CD8-positive, alpha-beta memory T cell (primary cell): ENCODE data around the gene TSC22D2. TPM values are rescaled to one million over a fixed set of nuclear protein-coding genes. Genes with fewer than 3 reads are reported as not detected.

ENCODE experiments used
- CTCF ChIA-PET: fragments of 350-600 bp; sonication (Branson Sonifier 250); formaldehyde crosslinking; loops from one replicate; lab custom pipeline; 2021; ENCODE audit warnings: antibody characterized with exemption; lab: Charles Lee
- POLR2A ChIA-PET: fragments of 350-600 bp; sonication (Branson Sonifier 250); formaldehyde crosslinking; loops from one replicate; lab custom pipeline; 2021; ENCODE audit warnings: antibody characterized with exemption; lab: Charles Lee
- DNase-seq, 5 donors: peaks; one replicate each; pipeline versions ENCODE4 v3.0.0 to v3.0.0-alpha.2; 2020 to 2022; ENCODE audit warnings: mixed read lengths in 1 of 5
- H3K27ac ChIP-seq: one replicate; pipeline ENCODE4 v1.7.0; 2013; ENCODE audit warnings: low read depth, mild to moderate bottlenecking, low read length, moderate library complexity
- H3K27me3 ChIP-seq: 2 replicates; pipeline ENCODE4 v1.7.0; 2013; ENCODE audit warnings: low read length, mild to moderate bottlenecking; ENCODE audit not compliant: insufficient read depth, poor library complexity, severe bottlenecking
- H3K36me3 ChIP-seq: 2 replicates; pipeline ENCODE4 v1.7.0; 2013; ENCODE audit warnings: mild to moderate bottlenecking, low read length, moderate library complexity; ENCODE audit not compliant: insufficient read depth
- H3K4me1 ChIP-seq: 2 replicates; pipeline ENCODE4 v1.7.0; 2013; ENCODE audit warnings: mild to moderate bottlenecking, low read length, moderate library complexity; ENCODE audit not compliant: insufficient read depth
- H3K4me3 ChIP-seq: 2 replicates; pipeline ENCODE4 v1.7.0; 2013; ENCODE audit warnings: mild to moderate bottlenecking, low read length
- H3K9me3 ChIP-seq: 2 replicates; pipeline ENCODE4 v1.7.0; 2013; ENCODE audit warnings: mild to moderate bottlenecking, low read length
- H3K27ac Mint-ChIP-seq, 8 donors: one replicate each; pipeline ENCODE4 v1.8.0; 2020 to 2021; ENCODE audit warnings: mixed read lengths in 8 of 8, mild to moderate bottlenecking in 6 of 8, inconsistent platforms in 3 of 8, moderate library complexity in 3 of 8
- H3K27me3 Mint-ChIP-seq, 2 donors: one replicate each; pipeline ENCODE4 v1.8.0; 2020 to 2021; ENCODE audit warnings: mixed read lengths in 2 of 2, mild to moderate bottlenecking in 1 of 2, moderate library complexity in 1 of 2
- H3K36me3 Mint-ChIP-seq, 3 donors: one replicate each; pipeline ENCODE4 v1.8.0; 2020 to 2021; ENCODE audit warnings: mixed read lengths in 3 of 3, inconsistent platforms in 1 of 3, mild to moderate bottlenecking in 1 of 3
- H3K4me1 Mint-ChIP-seq, 3 donors: one replicate each; pipeline ENCODE4 v1.8.0; 2020 to 2021; ENCODE audit warnings: mixed read lengths in 3 of 3, inconsistent platforms in 1 of 3, mild to moderate bottlenecking in 1 of 3
- H3K4me3 Mint-ChIP-seq, 7 donors: one replicate each; pipeline ENCODE4 v1.8.0; 2020 to 2021; ENCODE audit warnings: mixed read lengths in 7 of 7, mild to moderate bottlenecking in 6 of 7, moderate library complexity in 4 of 7, inconsistent platforms in 2 of 7
- H3K9me3 Mint-ChIP-seq, 5 donors: one replicate each; pipeline ENCODE4 v1.8.0; 2020 to 2022; ENCODE audit warnings: mixed read lengths in 5 of 5, mild to moderate bottlenecking in 3 of 5, moderate library complexity in 2 of 5, inconsistent platforms in 1 of 5
- polyA plus RNA-seq: library from polyadenylated mRNA; unstranded; fragments of 300-500 nt; fragmentation: Illumina TruSeq; gene quantifications from one replicate; pipeline ENCODE4 v1.2.3, GENCODE V29; 2021
- total RNA-seq, 2 experiments: library from RNA; stranded (reverse); gene quantifications; one replicate each; pipeline ENCODE4 v1.2.3, GENCODE V29; 2021

Gene TSC22D2
- total and polyA plus RNA-seq, 3 experiments from 2014 or later: 11.9 to 22.3 (median 20.9) TPM

- Mint-ChIP-seq H3K27ac (peak overlapping the region in 1 of 8 donors; percentile 48), H3K4me1 (peaks cover 0 to 13% (median 12%) of the 10 kb centered on the region in 3 donors), H3K4me3 (no peak overlapping the region), H3K27me3 (no peaks in the 10 kb centered on the region), H3K36me3 (no peaks in the 10 kb centered on the region), H3K9me3 (no peaks in the 10 kb centered on the region)
- Histone ChIP-seq H3K27ac (no peak overlapping the region), H3K4me3 (no peak overlapping the region), H3K36me3 (no peaks in the 10 kb centered on the region), H3K9me3 (no peaks in the 10 kb centered on the region), H3K27me3 (no peaks in the 10 kb centered on the region), H3K4me1 (peaks cover 5% of the 10 kb centered on the region)
- no peak for DNase-seq
- ChIA-PET POLR2A (no interaction called here), CTCF (no interaction called here)
These were observed 37.9 kb upstream of the TSC22D2 start for GRCh38 chr3:150370122-150370602.

GRCh38 chr3:150370999-150371398 lies 37.1 kb upstream of the TSC22D2 start:
- H3K27ac Mint-ChIP-seq: no peak overlapping the region
- H3K27ac ChIP-seq: no peak overlapping the region
- no peak overlapping the region for H3K4me3 Mint-ChIP-seq
- CTCF ChIA-PET: no interaction called here
- no peak overlapping the region for H3K4me3 ChIP-seq
- no peaks in the 10 kb centered on the region for H3K9me3 Mint-ChIP-seq
- peaks cover 0 to 13% (median 12%) of the 10 kb centered on the region in 3 donors for H3K4me1 Mint-ChIP-seq
- H3K4me1 ChIP-seq: peaks cover 5% of the 10 kb centered on the region
- DNase-seq: no peak
- no peaks in the 10 kb centered on the region for H3K36me3 ChIP-seq
- POLR2A ChIA-PET: no interaction called here
- no peaks in the 10 kb centered on the region for H3K36me3 Mint-ChIP-seq
- H3K27me3 ChIP-seq: no peaks in the 10 kb centered on the region
- H3K9me3 ChIP-seq: no peaks in the 10 kb centered on the region
- H3K27me3 Mint-ChIP-seq: no peaks in the 10 kb centered on the region

- Mint-ChIP-seq H3K4me3 (no peak overlapping the region), H3K4me1 (peaks cover 0 to 13% (median 12%) of the 10 kb centered on the region in 3 donors), H3K36me3 (no peaks in the 10 kb centered on the region), H3K27me3 (no peaks in the 10 kb centered on the region), H3K27ac (no peak overlapping the region), H3K9me3 (no peaks in the 10 kb centered on the region)
- no peak overlapping the region for H3K27ac ChIP-seq
- peaks cover 5% of the 10 kb centered on the region for H3K4me1 ChIP-seq
- POLR2A ChIA-PET: no interaction called here
- H3K27me3 ChIP-seq: no peaks in the 10 kb centered on the region
- no peak overlapping the region for H3K4me3 ChIP-seq
- no peak for DNase-seq
- CTCF ChIA-PET: no interaction called here
- no peaks in the 10 kb centered on the region for H3K9me3 ChIP-seq
- H3K36me3 ChIP-seq: no peaks in the 10 kb centered on the region
These were observed 36.3 kb upstream of the TSC22D2 start for GRCh38 chr3:150371741-150372254.

- no peaks in the 10 kb centered on the region for H3K27me3 ChIP-seq
- no peaks in the 10 kb centered on the region for H3K9me3 Mint-ChIP-seq
- H3K27ac Mint-ChIP-seq: no peak overlapping the region
- H3K27ac ChIP-seq: no peak overlapping the region
- H3K9me3 ChIP-seq: no peaks in the 10 kb centered on the region
- H3K4me3 Mint-ChIP-seq: no peak overlapping the region
- H3K4me1 ChIP-seq: peaks cover 5% of the 10 kb centered on the region
- DNase-seq: no peak
- POLR2A ChIA-PET: no interaction called here
- H3K36me3 ChIP-seq: no peaks in the 10 kb centered on the region
- H3K4me1 Mint-ChIP-seq: peaks cover 0 to 13% (median 12%) of the 10 kb centered on the region in 3 donors
- CTCF ChIA-PET: no interaction called here
- no peaks in the 10 kb centered on the region for H3K27me3 Mint-ChIP-seq
- H3K36me3 Mint-ChIP-seq: no peaks in the 10 kb centered on the region
- no peak overlapping the region for H3K4me3 ChIP-seq
These were observed 35.8 kb upstream of the TSC22D2 start for GRCh38 chr3:150372320-150372719.

- Mint-ChIP-seq H3K36me3 (no peaks in the 10 kb centered on the region), H3K9me3 (no peaks in the 10 kb centered on the region), H3K4me1 (peaks cover 0 to 13% (median 12%) of the 10 kb centered on the region in 3 donors), H3K27ac (no peak overlapping the region), H3K4me3 (peak overlapping the region in 1 of 7 donors; percentile 72), H3K27me3 (no peaks in the 10 kb centered on the region)
- no peaks in the 10 kb centered on the region for H3K36me3 ChIP-seq
- CTCF ChIA-PET: interaction anchor here (0.9 kb wide), 1 partner anchor 11 kb away, joined by 3 read pairs; no protein-coding TSS in a partner anchor
- no peak for DNase-seq
- H3K4me3 ChIP-seq: no peak overlapping the region
- H3K27ac ChIP-seq: no peak overlapping the region
- H3K9me3 ChIP-seq: no peaks in the 10 kb centered on the region
- POLR2A ChIA-PET: no interaction called here
- H3K4me1 ChIP-seq: peaks cover 5% of the 10 kb centered on the region
- no peaks in the 10 kb centered on the region for H3K27me3 ChIP-seq
These were observed 35.4 kb upstream of the TSC22D2 start for GRCh38 chr3:150372722-150373121.

- Mint-ChIP-seq H3K9me3 (no peaks in the 10 kb centered on the region), H3K4me3 (peak overlapping the region; percentile 6 to 75 (median 37)), H3K4me1 (peaks cover 0 to 13% (median 12%) of the 10 kb centered on the region in 3 donors), H3K36me3 (no peaks in the 10 kb centered on the region), H3K27ac (peak overlapping the region in 2 of 8 donors; percentile 23 to 70), H3K27me3 (no peaks in the 10 kb centered on the region)
- DNase-seq: no peak
- H3K9me3 ChIP-seq: no peaks in the 10 kb centered on the region
- ChIA-PET POLR2A (no interaction called here), CTCF (interaction anchor here (0.9 kb wide), 1 partner anchor 10 kb away, joined by 3 read pairs; no protein-coding TSS in a partner anchor)
- H3K27ac ChIP-seq: no peak overlapping the region
- H3K4me1 ChIP-seq: peaks cover 5% of the 10 kb centered on the region
- peak overlapping the region; percentile 6 for H3K4me3 ChIP-seq
- no peaks in the 10 kb centered on the region for H3K36me3 ChIP-seq
- no peaks in the 10 kb centered on the region for H3K27me3 ChIP-seq
These were observed 34.7 kb upstream of the TSC22D2 start for GRCh38 chr3:150373234-150373875.

GRCh38 chr3:150374975-150375374 lies 33.1 kb upstream of the TSC22D2 start:
- H3K27me3 ChIP-seq: no peaks in the 10 kb centered on the region
- POLR2A ChIA-PET: no interaction called here
- no peak overlapping the region for H3K4me3 Mint-ChIP-seq

GRCh38 chr3:150376001-150376848 lies 31.9 kb upstream of the TSC22D2 start:
- Mint-ChIP-seq H3K36me3 (no peaks in the 10 kb centered on the region), H3K27me3 (no peaks in the 10 kb centered on the region), H3K27ac (no peak overlapping the region), H3K9me3 (peaks cover 0 to 1% (median 0%) of the 10 kb centered on the region in 5 donors), H3K4me1 (peaks cover 0 to 13% (median 12%) of the 10 kb centered on the region in 3 donors), H3K4me3 (no peak overlapping the region)
- CTCF ChIA-PET: no interaction called here
- POLR2A ChIA-PET: no interaction called here
- Histone ChIP-seq H3K4me1 (peaks cover 5% of the 10 kb centered on the region), H3K27ac (no peak overlapping the region), H3K36me3 (no peaks in the 10 kb centered on the region), H3K4me3 (no peak overlapping the region), H3K27me3 (no peaks in the 10 kb centered on the region), H3K9me3 (no peaks in the 10 kb centered on the region)
- no peak for DNase-seq

More at GRCh38 chr3:150374975-150375374, 33.1 kb upstream of the TSC22D2 start:
- Mint-ChIP-seq H3K27me3 (no peaks in the 10 kb centered on the region), H3K36me3 (no peaks in the 10 kb centered on the region), H3K4me1 (peaks cover 0 to 13% (median 12%) of the 10 kb centered on the region in 3 donors), H3K27ac (no peak overlapping the region), H3K9me3 (peaks cover 0 to 1% (median 0%) of the 10 kb centered on the region in 5 donors)
- H3K27ac ChIP-seq: no peak overlapping the region
- no peaks in the 10 kb centered on the region for H3K36me3 ChIP-seq
- no peaks in the 10 kb centered on the region for H3K9me3 ChIP-seq
- H3K4me3 ChIP-seq: no peak overlapping the region
- peaks cover 5% of the 10 kb centered on the region for H3K4me1 ChIP-seq
- CTCF ChIA-PET: no interaction called here
- no peak for DNase-seq
